Stimulated activated naive B cell treated with anti-CD40 and anti-IgM and Interleukin-4, amounts not matched to agents 10 μg/mL and 1 μg/mL and 100 μg/mL, for 72 hours (primary cell): ENCODE results near the gene ZPBP2.
"Not testable (repeated sequence)": the region's sequence is repeated elsewhere in the genome, so short reads cannot be mapped to it uniquely, and the experiment has no call there.

Experiments used
- ATAC-seq, 2 donors: fragments of 150-1000 bp; cut with Tn5 transposase; replicated peaks; 2 replicates each; pipeline ENCODE4 v1.10.0; 2021; ENCODE audit warnings: moderate library complexity in 1 of 2
- DNase-seq: peaks from one replicate; pipeline ENCODE4 v3.0.0; 2021
- H3K27ac Mint-ChIP-seq: one replicate; pipeline ENCODE4 v1.8.0; 2022; ENCODE audit warnings: mild to moderate bottlenecking, mixed read lengths
- H3K27me3 Mint-ChIP-seq, 2 donors: one replicate each; pipeline ENCODE4 v1.8.0; 2022; ENCODE audit warnings: mixed read lengths in 2 of 2
- H3K36me3 Mint-ChIP-seq, 2 donors: one replicate each; pipeline ENCODE4 v1.8.0; 2022; ENCODE audit warnings: mixed read lengths in 2 of 2, mild to moderate bottlenecking in 1 of 2
- H3K4me1 Mint-ChIP-seq, 2 donors: one replicate each; pipeline ENCODE4 v1.8.0; 2022; ENCODE audit warnings: mixed read lengths in 2 of 2, mild to moderate bottlenecking in 1 of 2
- H3K4me3 Mint-ChIP-seq, 2 donors: one replicate each; pipeline ENCODE4 v1.8.0; 2022; ENCODE audit warnings: mild to moderate bottlenecking in 2 of 2, mixed read lengths in 2 of 2, moderate library complexity in 1 of 2
- H3K9me3 Mint-ChIP-seq, 2 donors: one replicate each; pipeline ENCODE4 v1.8.0; 2022; ENCODE audit warnings: mixed read lengths in 2 of 2, mild to moderate bottlenecking in 1 of 2

ZPBP2 gene

GRCh38 chr17:39866013-39866730, 1.8 kb upstream of the ZPBP2 start:
- H3K9me3 Mint-ChIP-seq = peaks cover 0 to 4% of the 10 kb centered on the region in 2 donors
- DNase-seq = no peak
- ATAC-seq = no peak
- peaks cover 24 to 53% of the 10 kb centered on the region in 2 donors for H3K4me1 Mint-ChIP-seq
- H3K27ac Mint-ChIP-seq = peak overlapping the region; percentile 94
- H3K27me3 Mint-ChIP-seq = no peaks in the 10 kb centered on the region
- peak overlapping the region; percentile 26 to 50 for H3K4me3 Mint-ChIP-seq
- H3K36me3 Mint-ChIP-seq = peaks cover 11 to 14% of the 10 kb centered on the region in 2 donors

- peaks cover 8 to 13% of the 10 kb centered on the region in 2 donors for H3K36me3 Mint-ChIP-seq
- H3K9me3 Mint-ChIP-seq = peaks cover 0 to 4% of the 10 kb centered on the region in 2 donors
- DNase-seq = peak; percentile 61
- ATAC-seq = peak; percentile 56 to 57
- H3K27ac Mint-ChIP-seq = peak overlapping the region; percentile 98
- H3K27me3 Mint-ChIP-seq = no peaks in the 10 kb centered on the region
- peaks cover 24 to 50% of the 10 kb centered on the region in 2 donors for H3K4me1 Mint-ChIP-seq
- peak overlapping the region; percentile 75 to 83 for H3K4me3 Mint-ChIP-seq
Observed at GRCh38 chr17:39867084-39867879, 720 bp upstream of the ZPBP2 start.

GRCh38 chr17:39868554-39868942, 546 bp downstream of the ZPBP2 start:
- peaks cover 3 to 9% of the 10 kb centered on the region in 2 donors for H3K36me3 Mint-ChIP-seq
- no peak for ATAC-seq
- H3K27me3 Mint-ChIP-seq = no peaks in the 10 kb centered on the region
- no peak for DNase-seq
- H3K27ac Mint-ChIP-seq = peak overlapping the region; percentile 98
- H3K4me1 Mint-ChIP-seq = peaks cover 27 to 55% of the 10 kb centered on the region in 2 donors
- peaks cover 0 to 4% of the 10 kb centered on the region in 2 donors for H3K9me3 Mint-ChIP-seq
- peak overlapping the region; percentile 56 to 83 for H3K4me3 Mint-ChIP-seq

- peaks cover 0 to 4% of the 10 kb centered on the region in 2 donors for H3K9me3 Mint-ChIP-seq
- peaks cover 0 to 4% of the 10 kb centered on the region in 2 donors for H3K36me3 Mint-ChIP-seq
- H3K27me3 Mint-ChIP-seq = no peaks in the 10 kb centered on the region
- H3K4me1 Mint-ChIP-seq = peaks cover 19 to 38% of the 10 kb centered on the region in 2 donors
- no peak overlapping the region for H3K27ac Mint-ChIP-seq
- ATAC-seq (no peak), DNase-seq (no peak)
- no peak overlapping the region for H3K4me3 Mint-ChIP-seq
Observed at GRCh38 chr17:39870776-39871175, 2.8 kb downstream of the ZPBP2 start.

- H3K9me3 Mint-ChIP-seq = peaks cover 0 to 4% of the 10 kb centered on the region in 2 donors
- H3K27me3 Mint-ChIP-seq = no peaks in the 10 kb centered on the region
- peaks cover 12 to 37% of the 10 kb centered on the region in 2 donors for H3K4me1 Mint-ChIP-seq
- H3K27ac Mint-ChIP-seq = no peak overlapping the region
- ATAC-seq (no peak), DNase-seq (no peak)
- H3K36me3 Mint-ChIP-seq = peaks cover 0 to 4% of the 10 kb centered on the region in 2 donors
- H3K4me3 Mint-ChIP-seq = no peak overlapping the region
Observed at GRCh38 chr17:39871801-39872200, 3.8 kb downstream of the ZPBP2 start.

GRCh38 chr17:39872751-39873150, 4.7 kb downstream of the ZPBP2 start:
- DNase-seq = no peak
- H3K4me1 Mint-ChIP-seq = peaks cover 6 to 28% of the 10 kb centered on the region in 2 donors
- peak overlapping the region; percentile 65 for H3K27ac Mint-ChIP-seq
- no peak overlapping the region for H3K4me3 Mint-ChIP-seq
- H3K36me3 Mint-ChIP-seq = peaks cover 0 to 4% of the 10 kb centered on the region in 2 donors
- no peaks in the 10 kb centered on the region for H3K9me3 Mint-ChIP-seq
- H3K27me3 Mint-ChIP-seq = no peaks in the 10 kb centered on the region
- ATAC-seq = no peak

GRCh38 chr17:39886102-39886501, 18.1 kb downstream of the ZPBP2 start:
- not testable (repeated sequence) for H3K4me3 Mint-ChIP-seq, ATAC-seq, H3K36me3 Mint-ChIP-seq, H3K27ac Mint-ChIP-seq, H3K9me3 Mint-ChIP-seq, H3K27me3 Mint-ChIP-seq, DNase-seq
- H3K4me1 Mint-ChIP-seq = peaks cover 3 to 11% of the 10 kb centered on the region in 2 donors

GRCh38 chr17:39887078-39887477, 19.1 kb downstream of the ZPBP2 start:
- H3K27ac Mint-ChIP-seq = no peak overlapping the region
- H3K9me3 Mint-ChIP-seq = no peaks in the 10 kb centered on the region
- H3K27me3 Mint-ChIP-seq = no peaks in the 10 kb centered on the region
- no peaks in the 10 kb centered on the region for H3K36me3 Mint-ChIP-seq
- peaks cover 0 to 7% of the 10 kb centered on the region in 2 donors for H3K4me1 Mint-ChIP-seq
- ATAC-seq = no peak
- no peak overlapping the region for H3K4me3 Mint-ChIP-seq
- DNase-seq = no peak

- no peaks in the 10 kb centered on the region for H3K36me3 Mint-ChIP-seq
- DNase-seq (no peak), ATAC-seq (no peak)
- H3K27ac Mint-ChIP-seq = no peak overlapping the region
- no peaks in the 10 kb centered on the region for H3K9me3 Mint-ChIP-seq
- H3K4me3 Mint-ChIP-seq = no peak overlapping the region
- H3K4me1 Mint-ChIP-seq = peaks cover 0 to 10% of the 10 kb centered on the region in 2 donors
- H3K27me3 Mint-ChIP-seq = no peaks in the 10 kb centered on the region
Observed at GRCh38 chr17:39889200-39889599, 21.2 kb downstream of the ZPBP2 start.

GRCh38 chr17:39894681-39895376, 26.8 kb downstream of the ZPBP2 start:
- no peaks in the 10 kb centered on the region for H3K36me3 Mint-ChIP-seq
- H3K27ac Mint-ChIP-seq = peak overlapping the region; percentile 73
- H3K27me3 Mint-ChIP-seq = no peaks in the 10 kb centered on the region
- H3K4me3 Mint-ChIP-seq = peak overlapping the region in 1 of 2 donors; percentile 9
- H3K9me3 Mint-ChIP-seq = no peaks in the 10 kb centered on the region
- DNase-seq (no peak), ATAC-seq (peak in 1 of 2 donors; percentile 34)
- H3K4me1 Mint-ChIP-seq = peaks cover 8 to 21% of the 10 kb centered on the region in 2 donors

GRCh38 chr17:39898088-39898487, 30.1 kb downstream of the ZPBP2 start:
- H3K27me3 Mint-ChIP-seq = no peaks in the 10 kb centered on the region
- no peak for ATAC-seq
- no peak overlapping the region for H3K27ac Mint-ChIP-seq
- no peak overlapping the region for H3K4me3 Mint-ChIP-seq
- peaks cover 8 to 23% of the 10 kb centered on the region in 2 donors for H3K4me1 Mint-ChIP-seq
- peaks cover 4% of the 10 kb centered on the region in 2 donors for H3K36me3 Mint-ChIP-seq
- H3K9me3 Mint-ChIP-seq = no peaks in the 10 kb centered on the region
- DNase-seq = no peak

GRCh38 chr17:39899215-39899614, 31.2 kb downstream of the ZPBP2 start:
- H3K4me1 Mint-ChIP-seq = peaks cover 14 to 27% of the 10 kb centered on the region in 2 donors
- no peak overlapping the region for H3K4me3 Mint-ChIP-seq
- H3K27ac Mint-ChIP-seq = no peak overlapping the region
- H3K9me3 Mint-ChIP-seq = no peaks in the 10 kb centered on the region
- DNase-seq (no peak), ATAC-seq (no peak)
- peaks cover 4 to 5% of the 10 kb centered on the region in 2 donors for H3K36me3 Mint-ChIP-seq
- H3K27me3 Mint-ChIP-seq = no peaks in the 10 kb centered on the region

GRCh38 chr17:39902027-39902426, 34.0 kb downstream of the ZPBP2 start:
- not testable (repeated sequence) for H3K9me3 Mint-ChIP-seq, ATAC-seq, H3K27ac Mint-ChIP-seq, H3K4me3 Mint-ChIP-seq, H3K27me3 Mint-ChIP-seq, DNase-seq
- Mint-ChIP-seq H3K36me3 (peaks cover 22 to 24% of the 10 kb centered on the region in 2 donors), H3K4me1 (peaks cover 21 to 26% of the 10 kb centered on the region in 2 donors)
